OCI-LY1 (cell line): Measurements from ENCODE around the gene ZCCHC7.
A peak's percentile ranks its signal among the peaks of the same experiment; 100 is the strongest.

ENCODE experiments used
- H2AFZ ChIP-seq: fragments of 200-600 bp; sonication (generic), shearing (Covaris generic); 2 replicates; pipeline ENCODE4 v1.6.0; 2014; ENCODE audit warnings: antibody characterized with exemption, mild to moderate bottlenecking, low read length
- H3F3A ChIP-seq: fragments of 200-600 bp; sonication (generic), shearing (Covaris generic); 2 replicates; pipeline ENCODE4 v1.6.0; 2014; ENCODE audit warnings: mild to moderate bottlenecking, antibody characterized with exemption, low read length, moderate library complexity; ENCODE audit not compliant: insufficient read depth
- H3K27ac ChIP-seq: fragments of 200-600 bp; sonication (generic); 2 replicates; pipeline ENCODE4 v1.5.1; 2014; ENCODE audit warnings: low read length, mixed run types, mild to moderate bottlenecking, low read depth; ENCODE audit not compliant: poor library complexity, severe bottlenecking
- H3K27me3 ChIP-seq: fragments of 200-600 bp; sonication (generic); 2 replicates; pipeline ENCODE4 v1.6.0; 2014; ENCODE audit warnings: antibody characterized with exemption, mild to moderate bottlenecking, low read length, moderate library complexity; ENCODE audit not compliant: insufficient read depth
- H3K36me3 ChIP-seq: fragments of 200-600 bp; sonication (generic); 2 replicates; pipeline ENCODE4 v1.6.1; 2014; ENCODE audit warnings: mild to moderate bottlenecking, antibody characterized with exemption, low read length, moderate library complexity, mixed read lengths; ENCODE audit not compliant: insufficient read depth
- H3K4me1 ChIP-seq: fragments of 200-600 bp; sonication (generic); 2 replicates; pipeline ENCODE4 v1.5.1; 2014; ENCODE audit warnings: mild to moderate bottlenecking, low read length, moderate library complexity; ENCODE audit not compliant: insufficient read depth, severe bottlenecking
- H3K4me2 ChIP-seq: fragments of 200-600 bp; sonication (generic), shearing (Covaris generic); 2 replicates; pipeline ENCODE4 v1.6.1; 2014; ENCODE audit warnings: low read length
- H3K4me3 ChIP-seq: fragments of 200-600 bp; sonication (generic); 2 replicates; pipeline ENCODE4 v1.5.1; 2014; ENCODE audit warnings: low read length, low read depth, mild to moderate bottlenecking, mixed read lengths; ENCODE audit not compliant: poor library complexity, severe bottlenecking
- H3K79me2 ChIP-seq: fragments of 200-600 bp; shearing (Covaris generic); 2 replicates; pipeline ENCODE4 v1.6.1; 2016; ENCODE audit warnings: mixed run types, low read length, mixed read lengths; ENCODE audit not compliant: insufficient read depth
- H3K9ac ChIP-seq: fragments of 200-600 bp; sonication (generic), shearing (Covaris generic); 2 replicates; pipeline ENCODE4 v1.6.1; 2014; ENCODE audit warnings: mild to moderate bottlenecking, low read length, mixed read lengths
- H3K9me2 ChIP-seq: fragments of 200-600 bp; sonication (generic), shearing (Covaris generic); 2 replicates; pipeline ENCODE4 v1.6.1; 2014; ENCODE audit warnings: low read depth, mild to moderate bottlenecking, low read length, mixed read lengths
- H3K9me3 ChIP-seq: fragments of 200-600 bp; shearing (Covaris generic); 2 replicates; pipeline ENCODE4 v1.6.1; 2014; ENCODE audit warnings: low read length, mixed read lengths
- H4K20me1 ChIP-seq: fragments of 200-600 bp; sonication (generic), shearing (Covaris generic); 2 replicates; pipeline ENCODE4 v1.6.0; 2016; ENCODE audit warnings: mild to moderate bottlenecking, low read length; ENCODE audit not compliant: insufficient read depth
- EZH2 ChIP-seq: fragments of 200-600 bp; sonication (generic), shearing (Covaris generic); IDR thresholded peaks from 2 replicates; pipeline ENCODE4 v1.8.0; 2017; ENCODE audit warnings: borderline replicate concordance, mixed run types, mild to moderate bottlenecking, antibody characterized with exemption, low read length, moderate library complexity, mixed read lengths
- TF ChIP-seq, protein P1 (sequence below): fragments of 200-600 bp; sonication (generic), shearing (Covaris generic); IDR thresholded peaks from 2 replicates; pipeline ENCODE4 v1.5.1; 2017; ENCODE audit warnings: mild to moderate bottlenecking, antibody characterized with exemption, low read length, moderate library complexity, mixed read lengths

ZCCHC7 gene

DNA sequence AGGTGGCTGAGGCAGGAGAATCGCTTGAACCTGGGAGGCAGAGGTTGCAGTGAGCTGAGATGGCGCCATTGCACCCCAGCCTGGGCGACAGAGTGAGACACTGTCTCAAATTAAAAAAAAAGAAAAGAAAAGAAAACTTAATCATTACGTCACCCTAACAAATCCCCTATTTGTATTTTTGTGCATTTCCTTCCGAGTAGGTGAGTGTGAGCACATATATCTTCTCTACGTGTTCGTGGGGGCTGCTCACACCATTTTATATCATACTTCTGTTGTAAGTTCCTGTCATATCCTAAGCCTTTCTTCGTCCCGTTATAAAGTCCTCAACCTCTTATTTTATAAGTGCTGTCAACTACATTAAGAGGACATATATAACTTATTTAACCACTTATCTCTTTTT is 260.2 kb downstream of the ZCCHC7 start:
- TF ChIP-seq EZH2: no peak
- TF ChIP-seq, protein P1, sequence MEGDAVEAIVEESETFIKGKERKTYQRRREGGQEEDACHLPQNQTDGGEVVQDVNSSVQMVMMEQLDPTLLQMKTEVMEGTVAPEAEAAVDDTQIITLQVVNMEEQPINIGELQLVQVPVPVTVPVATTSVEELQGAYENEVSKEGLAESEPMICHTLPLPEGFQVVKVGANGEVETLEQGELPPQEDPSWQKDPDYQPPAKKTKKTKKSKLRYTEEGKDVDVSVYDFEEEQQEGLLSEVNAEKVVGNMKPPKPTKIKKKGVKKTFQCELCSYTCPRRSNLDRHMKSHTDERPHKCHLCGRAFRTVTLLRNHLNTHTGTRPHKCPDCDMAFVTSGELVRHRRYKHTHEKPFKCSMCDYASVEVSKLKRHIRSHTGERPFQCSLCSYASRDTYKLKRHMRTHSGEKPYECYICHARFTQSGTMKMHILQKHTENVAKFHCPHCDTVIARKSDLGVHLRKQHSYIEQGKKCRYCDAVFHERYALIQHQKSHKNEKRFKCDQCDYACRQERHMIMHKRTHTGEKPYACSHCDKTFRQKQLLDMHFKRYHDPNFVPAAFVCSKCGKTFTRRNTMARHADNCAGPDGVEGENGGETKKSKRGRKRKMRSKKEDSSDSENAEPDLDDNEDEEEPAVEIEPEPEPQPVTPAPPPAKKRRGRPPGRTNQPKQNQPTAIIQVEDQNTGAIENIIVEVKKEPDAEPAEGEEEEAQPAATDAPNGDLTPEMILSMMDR: no peak
- peak overlapping the region; percentile 28; the same call in 1 of the 2 replicates for H3K4me2 ChIP-seq
- H4K20me1 ChIP-seq: no peaks in the 10 kb centered on the region
- H3K27me3 ChIP-seq: no peaks in the 10 kb centered on the region
- peaks cover 4% of the 10 kb centered on the region; the same call in 1 of the 2 replicates for H3K36me3 ChIP-seq
- H3K79me2 ChIP-seq: no peaks in the 10 kb centered on the region
- H3K9ac ChIP-seq: peak overlapping the region; percentile 54
- H3K27ac ChIP-seq: peak overlapping the region; percentile 88
- peaks cover 93% of the 10 kb centered on the region for H3K4me1 ChIP-seq
- H3K9me2 ChIP-seq: no peaks in the 10 kb centered on the region
- no peak overlapping the region for H2AFZ ChIP-seq
- H3F3A ChIP-seq: 0 out of 2 replicates have a peak, but pooled peaks cover 7% of the 10 kb centered on the region
- H3K4me3 ChIP-seq: no peak overlapping the region
- no peaks in the 10 kb centered on the region for H3K9me3 ChIP-seq

DNA sequence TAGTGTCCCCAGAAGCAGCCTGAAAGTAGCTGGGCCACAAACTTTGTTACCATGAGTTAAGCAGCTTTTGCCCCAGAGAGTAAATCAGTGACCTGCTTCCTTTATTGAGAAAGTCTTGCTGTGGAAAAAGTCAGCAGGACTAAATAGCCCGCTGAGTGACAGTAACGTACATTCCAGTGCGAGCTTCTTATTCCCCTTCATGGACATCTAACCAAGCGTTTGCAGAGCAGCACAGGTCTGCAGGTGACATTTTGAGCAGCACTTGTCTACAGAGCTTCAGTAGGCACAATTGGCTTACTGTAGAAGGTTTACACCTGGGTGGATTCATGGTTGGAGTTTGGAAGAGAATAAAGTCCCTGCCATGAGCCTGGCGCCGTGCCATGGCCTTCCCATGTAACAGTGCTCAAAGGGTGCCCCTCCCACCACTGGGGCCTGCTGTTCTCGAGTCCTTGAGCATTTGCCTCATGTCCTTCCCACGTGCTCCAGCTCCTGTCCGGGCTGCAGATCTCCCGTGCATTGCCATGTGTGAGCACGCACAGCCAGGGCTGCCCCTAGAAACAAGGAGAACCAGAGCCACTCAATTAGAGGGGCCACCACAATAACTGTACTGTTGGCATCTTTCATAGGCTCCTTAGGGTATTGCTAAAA is 260.8 kb downstream of the ZCCHC7 start:
- Histone ChIP-seq H3K27ac (peak overlapping the region; percentile 88), H4K20me1 (no peaks in the 10 kb centered on the region), H3K9me3 (no peaks in the 10 kb centered on the region), H3F3A (0 out of 2 replicates have a peak, but pooled peaks cover 7% of the 10 kb centered on the region), H3K4me2 (peak overlapping the region; percentile 28; the same call in 1 of the 2 replicates), H3K9ac (peak overlapping the region; percentile 54), H3K9me2 (no peaks in the 10 kb centered on the region), H2AFZ (no peak overlapping the region), H3K4me3 (no peak overlapping the region), H3K79me2 (no peaks in the 10 kb centered on the region), H3K4me1 (peaks cover 93% of the 10 kb centered on the region), H3K36me3 (peaks cover 4% of the 10 kb centered on the region; the same call in 1 of the 2 replicates), H3K27me3 (no peaks in the 10 kb centered on the region)
- TF ChIP-seq EZH2: no peak
- TF ChIP-seq, protein P1: no peak

- peak overlapping the region; percentile 88 for H3K27ac ChIP-seq
- H4K20me1 ChIP-seq: no peaks in the 10 kb centered on the region
- H3K36me3 ChIP-seq: peaks cover 4% of the 10 kb centered on the region; the same call in 1 of the 2 replicates
- no peaks in the 10 kb centered on the region for H3K9me2 ChIP-seq
- H3F3A ChIP-seq: 0 out of 2 replicates have a peak, but pooled peaks cover 7% of the 10 kb centered on the region
- H3K4me1 ChIP-seq: peaks cover 93% of the 10 kb centered on the region
- H2AFZ ChIP-seq: no peak overlapping the region
- H3K27me3 ChIP-seq: no peaks in the 10 kb centered on the region
- H3K4me2 ChIP-seq: peak overlapping the region; percentile 28; the same call in 1 of the 2 replicates
- no peaks in the 10 kb centered on the region for H3K9me3 ChIP-seq
- TF ChIP-seq, protein P1: no peak
- TF ChIP-seq EZH2: no peak
- no peak overlapping the region for H3K4me3 ChIP-seq
- H3K79me2 ChIP-seq: no peaks in the 10 kb centered on the region
- peak overlapping the region; percentile 59 for H3K9ac ChIP-seq
Observed at GRCh38 chr9:37382161-37382981, 262.0 kb downstream of the ZCCHC7 start.
